IMR-90 (cell line): Measurements from ENCODE around the gene RSF1. TPM values are rescaled to one million over a fixed set of nuclear protein-coding genes. Genes with fewer than 3 reads are reported as not detected.

ENCODE experiments used
- ATAC-seq: fragments of 200-7000 bp; cut with Tn5 transposase; 2 replicates; pipeline ENCODE4 v1.9.1; 2020; ENCODE audit warnings: low read depth, mild to moderate bottlenecking, moderate library complexity
- BruUV-seq: library from RNA; stranded (reverse); fragments of 400-500 nt; replicated peaks from 2 replicates; lab custom pipeline; 2021; lab: Mats Ljungman, UMichigan
- CTCF ChIA-PET: fragments of 300-600 bp; formaldehyde crosslinking; extraction: SDS; loops from one replicate; lab custom pipeline; 2021; ENCODE audit warnings: antibody characterized with exemption; lab: Yijun Ruan, JAX
- POLR2A ChIA-PET: fragments of 300-600 bp; sonication (Branson Sonifier 250); formaldehyde crosslinking; loops from one replicate; lab custom pipeline; 2022; ENCODE audit warnings: antibody characterized with exemption; ENCODE audit not compliant: unreplicated experiment; lab: Charles Lee
- DNase-seq: peaks from one replicate; pipeline ENCODE4 v3.0.0; 2013
- H2AFZ ChIP-seq: replicated peaks from 2 replicates; pipeline ENCODE3; 2013; ENCODE audit warnings: low read length, mild to moderate bottlenecking; ENCODE audit not compliant: poor library complexity
- H2AK5ac ChIP-seq: 2 replicates; pipeline ENCODE4 v1.6.1; 2013; ENCODE audit warnings: low read depth, low read length, inconsistent platforms
- H2AK9ac ChIP-seq: replicated peaks from 2 replicates; pipeline ENCODE3; 2013; ENCODE audit warnings: mild to moderate bottlenecking, low read depth, low read length, moderate library complexity; ENCODE audit not compliant: poor library complexity
- H2BK120ac ChIP-seq: 2 replicates; pipeline ENCODE4 v1.6.1; 2013; ENCODE audit warnings: low read depth, low read length, inconsistent platforms
- H2BK15ac ChIP-seq: 3 replicates; pipeline ENCODE4 v1.6.1; 2013; ENCODE audit warnings: low read depth, low read length, inconsistent platforms
- H2BK20ac ChIP-seq: 2 replicates; pipeline ENCODE4 v1.6.1; 2013; ENCODE audit warnings: low read depth, mild to moderate bottlenecking, inconsistent platforms, low read length, moderate library complexity
- H2BK5ac ChIP-seq: 2 replicates; pipeline ENCODE4 v1.6.1; 2013; ENCODE audit warnings: mild to moderate bottlenecking, low read depth, low read length, inconsistent platforms; ENCODE audit not compliant: poor library complexity, severe bottlenecking
- H3K14ac ChIP-seq: replicated peaks from 2 replicates; pipeline ENCODE4 v1.6.1; 2013; ENCODE audit warnings: low read depth, low read length, inconsistent platforms
- H3K18ac ChIP-seq: 2 replicates; pipeline ENCODE4 v1.6.1; 2013; ENCODE audit warnings: low read depth, low read length, control low read depth
- H3K23ac ChIP-seq: 2 replicates; pipeline ENCODE4 v1.6.1; 2013; ENCODE audit warnings: low read depth, low read length, inconsistent platforms
- H3K27ac ChIP-seq: 2 replicates; pipeline ENCODE4 v1.5.1; 2013; ENCODE audit warnings: mild to moderate bottlenecking, control low read depth, low read length; ENCODE audit not compliant: insufficient read depth
- H3K27me3 ChIP-seq: 2 replicates; pipeline ENCODE4 v1.6.1; 2013; ENCODE audit warnings: low read length; ENCODE audit not compliant: control insufficient read depth, insufficient read depth
- H3K36me3 ChIP-seq: 2 replicates; pipeline ENCODE4 v1.6.1; 2013; ENCODE audit warnings: low read length, mixed read lengths; ENCODE audit not compliant: control insufficient read depth, insufficient read depth
- H3K4ac ChIP-seq: 2 replicates; pipeline ENCODE4 v1.6.1; 2013; ENCODE audit warnings: low read depth, low read length, inconsistent platforms
- H3K4me1 ChIP-seq: 2 replicates; pipeline ENCODE4 v1.6.1; 2013; ENCODE audit warnings: low read length, mixed read lengths; ENCODE audit not compliant: control insufficient read depth, insufficient read depth
- H3K4me2 ChIP-seq: 2 replicates; pipeline ENCODE4 v1.6.1; 2013; ENCODE audit warnings: low read depth, mild to moderate bottlenecking, control low read depth, low read length, moderate library complexity
- H3K4me3 ChIP-seq: 2 replicates; pipeline ENCODE4 v1.5.1; 2013; ENCODE audit warnings: low read depth, mild to moderate bottlenecking, control low read depth, low read length, moderate library complexity; ENCODE audit not compliant: insufficient read depth
- H3K56ac ChIP-seq: 2 replicates; pipeline ENCODE4 v1.6.1; 2013; ENCODE audit warnings: low read length, inconsistent platforms; ENCODE audit not compliant: insufficient read depth; ENCODE audit errors: extremely low read depth
- H3K79me1 ChIP-seq, 2 experiments: 2 replicates each; pipeline ENCODE4 v1.6.1; 2013; ENCODE audit warnings: low read length in 2 of 2, inconsistent platforms in 1 of 2, low read depth in 1 of 2
- H3K9ac ChIP-seq: 2 replicates; pipeline ENCODE4 v1.6.1; 2013; ENCODE audit warnings: low read depth, low read length, control low read depth
- H3K9me1 ChIP-seq: 2 replicates; pipeline ENCODE4 v1.6.1; 2013; ENCODE audit warnings: low read length, inconsistent platforms; ENCODE audit not compliant: insufficient read depth
- H3K9me3 ChIP-seq: 2 replicates; pipeline ENCODE4 v1.6.1; 2013; ENCODE audit warnings: low read length; ENCODE audit not compliant: control insufficient read depth, insufficient read depth
- H4K20me1 ChIP-seq: 2 replicates; pipeline ENCODE4 v1.6.1; 2013; ENCODE audit warnings: low read length, inconsistent platforms; ENCODE audit not compliant: insufficient read depth
- H4K5ac ChIP-seq: 2 replicates; pipeline ENCODE4 v1.6.1; 2013; ENCODE audit warnings: mild to moderate bottlenecking, low read depth, low read length, control low read depth
- H4K8ac ChIP-seq, 2 experiments: 2 replicates each; pipeline ENCODE4 v1.6.1; 2013; ENCODE audit warnings: low read depth in 2 of 2, low read length in 2 of 2, control low read depth in 1 of 2, inconsistent platforms in 1 of 2
- H4K91ac ChIP-seq: 2 replicates; pipeline ENCODE4 v1.6.1; 2013; ENCODE audit warnings: low read depth, low read length, inconsistent platforms; ENCODE audit not compliant: insufficient read depth
- BHLHE40 ChIP-seq: fragments of 150-350 bp; IDR thresholded peaks from 2 replicates; pipeline ENCODE4 v1.6.1; 2016; ENCODE audit warnings: mild to moderate bottlenecking, low read depth, low read length
- CEBPB ChIP-seq: IDR thresholded peaks from 2 replicates; pipeline ENCODE4 v1.6.1; 2012; ENCODE audit warnings: low read depth, low read length, improper control_type of control experiment
- CHD1 ChIP-seq: IDR thresholded peaks from 2 replicates; pipeline ENCODE4 v1.6.1; 2012; ENCODE audit warnings: low read depth, low read length, improper control_type of control experiment
- CTCF ChIP-seq: conservative IDR thresholded peaks from 2 replicates; pipeline ENCODE4 v1.5.1; 2012; ENCODE audit warnings: mild to moderate bottlenecking, low read depth, low read length, improper control_type of control experiment
- ELK1 ChIP-seq: fragments of 150-350 bp; IDR thresholded peaks from 2 replicates; pipeline ENCODE4 v1.6.1; 2016; ENCODE audit warnings: low read depth, mild to moderate bottlenecking, low read length, moderate library complexity, borderline replicate concordance
- FOS ChIP-seq: fragments of 150-350 bp; IDR thresholded peaks from 2 replicates; pipeline ENCODE4 v1.6.1; 2016; ENCODE audit warnings: low read depth, low read length
- MAZ ChIP-seq: IDR thresholded peaks from 2 replicates; pipeline ENCODE4 v1.6.1; 2012; ENCODE audit warnings: low read depth, mild to moderate bottlenecking, low read length, improper control_type of control experiment, moderate library complexity, borderline replicate concordance
- MXI1 ChIP-seq: IDR thresholded peaks from 2 replicates; pipeline ENCODE4 v1.6.1; 2012; ENCODE audit warnings: low read depth, mild to moderate bottlenecking, low read length, moderate library complexity, borderline replicate concordance
- RAD21 ChIP-seq: IDR thresholded peaks from 2 replicates; pipeline ENCODE4 v1.6.1; 2012; ENCODE audit warnings: low read length, improper control_type of control experiment
- SMC3 ChIP-seq: fragments of 150-350 bp; IDR thresholded peaks from 2 replicates; pipeline ENCODE4 v1.6.1; 2016; ENCODE audit warnings: low read depth, mild to moderate bottlenecking, antibody characterized with exemption, low read length, moderate library complexity
- dilution Hi-C: fragments of 300-500 bp; cut with HindIII; formaldehyde crosslinking; loops from one replicate; pipeline ENCODE4 v1.14.3; 2018; ENCODE audit warnings: low sequenced_read_pairs; ENCODE audit not compliant: unreplicated experiment
- in situ Hi-C: fragments of 300-500 bp; cut with MboI; formaldehyde crosslinking; loops from 3 replicates; pipeline ENCODE4 v1.14.3; 2019; ENCODE audit warnings: low sequenced_read_pairs, inconsistent platforms, mixed read lengths
- intact Hi-C: fragments of 100-400 bp; cut with micrococcal nuclease; formaldehyde crosslinking; loops from 2 replicates; pipeline ENCODE4 v1.10.0; 2022
- polyA plus RNA-seq, 3 experiments: library from polyadenylated mRNA; depleted of rRNA; stranded (reverse); fragments of >200 nt; gene quantifications; 2 replicates each; pipeline ENCODE4 v1.2.3, GENCODE V29; 2012; ENCODE audit warnings: low replicate concordance in 1 of 3
- total RNA-seq: library from RNA; depleted of rRNA; stranded (reverse); fragments of >200 nt; gene quantifications from 2 replicates; pipeline ENCODE4 v1.2.3, GENCODE V29; 2012
- TF ChIP-seq, protein P1 (sequence below): fragments of 150-350 bp; IDR thresholded peaks from 2 replicates; pipeline ENCODE4 v1.6.1; 2017; ENCODE audit warnings: mild to moderate bottlenecking, antibody characterized with exemption, low read length, low read depth

Gene RSF1
- total and polyA plus RNA-seq, 2 of the 4 experiments (the other 2 are of a cell fraction): 13.9 to 18.5 TPM

- Histone ChIP-seq H3K27me3 (no peaks in the 10 kb centered on the region), H3K14ac (no peak overlapping the region), H3K4ac (no peak overlapping the region), H3K9me3 (no peaks in the 10 kb centered on the region), H3K18ac (no peak overlapping the region), H3K23ac (no peak overlapping the region), H2BK120ac (no peak overlapping the region), H3K4me2 (no peak overlapping the region), H4K5ac (no peak overlapping the region), H4K91ac (no peak overlapping the region), H3K9me1 (peaks cover 3% of the 10 kb centered on the region; the same call in 1 of the 2 replicates), H4K20me1 (no peaks in the 10 kb centered on the region), H2BK20ac (no peak overlapping the region), H3K4me1 (no peaks in the 10 kb centered on the region), H3K79me1 (peaks cover 0 to 2% of the 10 kb centered on the region in 2 experiments; a peak in 1 of 4 replicates), H2AFZ (no peak overlapping the region), H2BK15ac (no peak overlapping the region), H2AK9ac (no peak overlapping the region), H4K8ac (no peak overlapping the region), H3K9ac (no peak overlapping the region), H2AK5ac (no peak overlapping the region), H2BK5ac (no peak overlapping the region), H3K36me3 (peaks cover 30% of the 10 kb centered on the region), H3K4me3 (no peak overlapping the region), H3K27ac (no peak overlapping the region), H3K56ac (no peak overlapping the region)
- DNase-seq: no peak
- in situ Hi-C loops: no loop called here
- POLR2A ChIA-PET: no interaction called here
- dilution Hi-C loops: no loop called here
- no TSS peak for BruUV-seq
- TF ChIP-seq ELK1: no peak
- no peak for TF ChIP-seq MXI1
- TF ChIP-seq FOS: no peak
- TF ChIP-seq SMC3: no peak
- TF ChIP-seq MAZ: no peak
- no peak for TF ChIP-seq CTCF
- TF ChIP-seq, protein P1, sequence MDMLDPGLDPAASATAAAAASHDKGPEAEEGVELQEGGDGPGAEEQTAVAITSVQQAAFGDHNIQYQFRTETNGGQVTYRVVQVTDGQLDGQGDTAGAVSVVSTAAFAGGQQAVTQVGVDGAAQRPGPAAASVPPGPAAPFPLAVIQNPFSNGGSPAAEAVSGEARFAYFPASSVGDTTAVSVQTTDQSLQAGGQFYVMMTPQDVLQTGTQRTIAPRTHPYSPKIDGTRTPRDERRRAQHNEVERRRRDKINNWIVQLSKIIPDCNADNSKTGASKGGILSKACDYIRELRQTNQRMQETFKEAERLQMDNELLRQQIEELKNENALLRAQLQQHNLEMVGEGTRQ: no peak
- TF ChIP-seq BHLHE40: no peak
- TF ChIP-seq CEBPB: no peak
- no peak for TF ChIP-seq RAD21
- no peak for TF ChIP-seq CHD1
- ATAC-seq: no peak
- CTCF ChIA-PET: no interaction called here
- intact Hi-C loops: no loop called here
Measured at GRCh38 chr11:77687088-77687487, 133.4 kb downstream of the RSF1 start.
